ENCODE results near the gene TBXT. TPM values are rescaled to one million over a fixed set of nuclear protein-coding genes. Genes with fewer than 3 reads are reported as not detected.

The TBXT gene
- total RNA-seq, 1 experiment from 2014 or later: 0.31 TPM

DNA sequence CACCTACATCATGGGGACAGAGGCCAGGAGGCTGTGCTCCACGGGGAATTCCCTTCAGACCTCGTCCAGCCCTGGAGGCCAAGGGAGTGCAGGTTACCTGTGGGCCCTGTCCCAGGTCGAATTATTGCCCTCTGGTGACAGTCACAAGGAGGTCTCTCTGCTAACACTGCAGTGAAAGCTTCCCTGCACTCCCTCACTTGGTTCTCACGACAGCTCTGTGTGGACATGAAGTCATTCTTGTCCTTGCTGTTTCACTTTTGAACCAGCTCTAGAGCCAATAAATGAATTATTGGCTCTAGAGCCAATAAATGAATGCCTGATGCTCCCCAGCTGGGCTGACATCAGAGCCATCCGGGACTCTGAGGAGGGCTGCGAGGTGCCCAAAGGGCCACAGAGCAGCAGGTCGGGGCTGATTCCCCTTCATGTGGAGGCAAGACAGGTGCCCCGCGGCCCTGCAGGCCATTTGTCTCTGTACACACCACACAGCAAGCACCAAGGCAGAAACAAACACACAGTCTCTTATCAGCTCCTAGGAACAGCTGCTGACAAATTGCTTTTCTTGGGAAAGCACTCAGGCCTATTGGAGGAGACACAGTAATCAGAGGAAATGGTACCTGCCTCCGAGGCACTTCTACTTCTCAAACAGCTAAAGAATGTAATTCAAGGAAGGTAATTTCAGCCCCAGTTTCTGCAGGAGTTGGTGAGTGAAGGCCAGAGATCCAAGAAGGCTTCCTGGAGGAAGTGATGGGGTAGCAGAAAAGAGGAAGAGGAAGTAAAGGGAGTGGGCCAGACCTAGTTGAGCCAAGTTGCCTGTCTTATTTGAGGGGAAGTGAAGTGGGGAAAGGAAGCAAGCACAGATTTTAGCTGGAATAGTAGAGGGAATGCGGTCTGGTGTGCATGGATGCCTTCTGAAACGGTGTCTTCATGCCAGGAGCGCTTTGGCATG lies 27.5 kb upstream of the TBXT start:
- H3K23me2 ChIP-seq (ENCODE audit: insufficient read length, low read depth, low read length, poor library complexity, severe bottlenecking): no peaks in the 10 kb centered on the region
- H3K14ac ChIP-seq (ENCODE audit: insufficient read depth, low read length): no peak overlapping the region
- TF ChIP-seq, protein P1, sequence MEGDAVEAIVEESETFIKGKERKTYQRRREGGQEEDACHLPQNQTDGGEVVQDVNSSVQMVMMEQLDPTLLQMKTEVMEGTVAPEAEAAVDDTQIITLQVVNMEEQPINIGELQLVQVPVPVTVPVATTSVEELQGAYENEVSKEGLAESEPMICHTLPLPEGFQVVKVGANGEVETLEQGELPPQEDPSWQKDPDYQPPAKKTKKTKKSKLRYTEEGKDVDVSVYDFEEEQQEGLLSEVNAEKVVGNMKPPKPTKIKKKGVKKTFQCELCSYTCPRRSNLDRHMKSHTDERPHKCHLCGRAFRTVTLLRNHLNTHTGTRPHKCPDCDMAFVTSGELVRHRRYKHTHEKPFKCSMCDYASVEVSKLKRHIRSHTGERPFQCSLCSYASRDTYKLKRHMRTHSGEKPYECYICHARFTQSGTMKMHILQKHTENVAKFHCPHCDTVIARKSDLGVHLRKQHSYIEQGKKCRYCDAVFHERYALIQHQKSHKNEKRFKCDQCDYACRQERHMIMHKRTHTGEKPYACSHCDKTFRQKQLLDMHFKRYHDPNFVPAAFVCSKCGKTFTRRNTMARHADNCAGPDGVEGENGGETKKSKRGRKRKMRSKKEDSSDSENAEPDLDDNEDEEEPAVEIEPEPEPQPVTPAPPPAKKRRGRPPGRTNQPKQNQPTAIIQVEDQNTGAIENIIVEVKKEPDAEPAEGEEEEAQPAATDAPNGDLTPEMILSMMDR (conservative IDR thresholded peaks at IDR 0.05): no peak
- H2AK5ac ChIP-seq (ENCODE audit: insufficient read length, low read length): no peak overlapping the region
- no peak overlapping the region for H2BK12ac ChIP-seq (ENCODE audit: insufficient read length, low read depth, low read length)
- H3K9me3 ChIP-seq (ENCODE audit: control insufficient read depth, low read depth, low read length): no peaks in the 10 kb centered on the region
- no peaks in the 10 kb centered on the region for H3K79me2 ChIP-seq (ENCODE audit: insufficient read depth, low read length)
- H3K56ac ChIP-seq (ENCODE audit: insufficient read length, low read depth, low read length): no peak overlapping the region
- peaks cover 3% of the 10 kb centered on the region; the same call in 1 of the 2 replicates for H3K4me1 ChIP-seq (ENCODE audit: insufficient read depth, low read length)
- no peak overlapping the region for H3K4me2 ChIP-seq (ENCODE audit: insufficient read depth, insufficient read length, low read length)
- no peak overlapping the region for H3K4me3 Mint-ChIP-seq
- H3K4me1 Mint-ChIP-seq: peaks cover 14 to 21% of the 10 kb centered on the region in 2 experiments
- no peak overlapping the region for H3K9ac ChIP-seq (ENCODE audit: extremely low read depth, insufficient read length, low read length)
- H4K8ac ChIP-seq (replicated peaks; ENCODE audit: insufficient read length, low read depth, low read length): no peak overlapping the region
- H3K27me3 ChIP-seq (ENCODE audit: insufficient read depth, low read length): no peaks in the 10 kb centered on the region; the same call in 1 of the 2 replicates
- H3K4ac ChIP-seq (ENCODE audit: low read depth, low read length): no peak overlapping the region
- DNase-seq: no peak
- no peak overlapping the region for H2AFZ ChIP-seq (ENCODE audit: low read length)
- H2BK120ac ChIP-seq (ENCODE audit: low read depth, low read length, poor library complexity, severe bottlenecking): no peak overlapping the region
- H3K23ac ChIP-seq (ENCODE audit: insufficient read length, low read depth, low read length): no peak overlapping the region
- peaks cover 58% of the 10 kb centered on the region for H3K27me3 Mint-ChIP-seq (ENCODE audit: low read depth)
- no peak overlapping the region for H4K5ac ChIP-seq (ENCODE audit: insufficient read length, low read depth, low read length)
- no peaks in the 10 kb centered on the region for H4K20me1 ChIP-seq (ENCODE audit: control insufficient read depth, insufficient read depth, insufficient read length)
- no peak overlapping the region for H2BK15ac ChIP-seq (ENCODE audit: low read depth, low read length)
- no peak overlapping the region for H3K27ac ChIP-seq (ENCODE audit: insufficient read length, low read depth, low read length)
- H2BK20ac ChIP-seq (ENCODE audit: low read depth, low read length, poor library complexity, severe bottlenecking): no peak overlapping the region
- H3K18ac ChIP-seq (ENCODE audit: insufficient read length, low read depth, low read length): no peak overlapping the region
- no peaks in the 10 kb centered on the region; a peak in 1 of 5 replicates for H3K9me3 Mint-ChIP-seq
- H3K79me1 ChIP-seq (ENCODE audit: insufficient read depth, low read depth, low read length, poor library complexity, severe bottlenecking): no peaks in the 10 kb centered on the region
- H4K91ac ChIP-seq (ENCODE audit: insufficient read length, low read depth, low read length): no peak overlapping the region
- H3K27ac Mint-ChIP-seq: no peak overlapping the region
- no CpG with 5 or more reads among the region's 13 CpGs for WGBS (ENCODE audit: extremely low coverage, insufficient read length, low lambda C conversion rate)
- no peak overlapping the region for H2BK5ac ChIP-seq (ENCODE audit: insufficient read length, low read length)
- H3K36me3 Mint-ChIP-seq (ENCODE audit: insufficient read depth in 1 of 3, low read depth in 3 of 3): no peaks in the 10 kb centered on the region
- no peak overlapping the region for H3T11ph ChIP-seq (ENCODE audit: low read length)
